Epidermal melanocyte (primary cell): ENCODE data around the gene DAB2IP.
"Not testable (repeated sequence)": the region's sequence is repeated elsewhere in the genome, so short reads cannot be mapped to it uniquely, and the experiment has no call there.

ENCODE experiments used
- DNase-seq: peaks from one replicate; pipeline ENCODE4 v3.0.0; 2011; ENCODE audit warnings: low spot score; ENCODE audit not compliant: insufficient read length

DAB2IP gene

GRCh38 chr9:121651295-121652020 is at the start of gene DAB2IP:
DAB2IP (plus strand) TSS chr9:121651634; CDS start chr9:121651776, 142 bp downstream.
- DNase-seq: no peak

DNA sequence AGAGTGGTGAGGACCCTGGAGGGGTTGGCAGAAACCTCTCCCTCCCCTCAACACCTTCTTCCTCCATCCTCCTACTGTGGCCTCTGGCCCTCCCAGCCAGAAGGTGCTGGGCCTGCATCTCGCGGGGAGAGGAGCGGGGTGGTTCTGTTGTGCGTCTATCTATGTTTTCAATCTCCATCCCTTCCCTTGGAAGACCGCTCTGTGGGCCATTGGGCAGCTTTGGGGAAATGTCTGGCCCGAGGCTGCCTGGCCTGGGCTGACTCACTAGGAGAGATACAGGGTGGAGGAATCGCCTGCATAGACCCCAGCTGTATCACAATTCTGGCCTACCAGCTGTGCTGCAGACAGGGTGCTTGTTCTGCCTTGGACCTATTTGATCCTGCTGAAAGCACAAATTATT is 48.4 kb upstream of the DAB2IP start:
- DNase-seq: no peak

- DNase-seq: no peak
Observed at GRCh38 chr9:121604242-121604641, 47.2 kb upstream of the DAB2IP start.

GRCh38 chr9:121604654-121605053 is 46.8 kb upstream of the DAB2IP start:
- DNase-seq: no peak

DNA sequence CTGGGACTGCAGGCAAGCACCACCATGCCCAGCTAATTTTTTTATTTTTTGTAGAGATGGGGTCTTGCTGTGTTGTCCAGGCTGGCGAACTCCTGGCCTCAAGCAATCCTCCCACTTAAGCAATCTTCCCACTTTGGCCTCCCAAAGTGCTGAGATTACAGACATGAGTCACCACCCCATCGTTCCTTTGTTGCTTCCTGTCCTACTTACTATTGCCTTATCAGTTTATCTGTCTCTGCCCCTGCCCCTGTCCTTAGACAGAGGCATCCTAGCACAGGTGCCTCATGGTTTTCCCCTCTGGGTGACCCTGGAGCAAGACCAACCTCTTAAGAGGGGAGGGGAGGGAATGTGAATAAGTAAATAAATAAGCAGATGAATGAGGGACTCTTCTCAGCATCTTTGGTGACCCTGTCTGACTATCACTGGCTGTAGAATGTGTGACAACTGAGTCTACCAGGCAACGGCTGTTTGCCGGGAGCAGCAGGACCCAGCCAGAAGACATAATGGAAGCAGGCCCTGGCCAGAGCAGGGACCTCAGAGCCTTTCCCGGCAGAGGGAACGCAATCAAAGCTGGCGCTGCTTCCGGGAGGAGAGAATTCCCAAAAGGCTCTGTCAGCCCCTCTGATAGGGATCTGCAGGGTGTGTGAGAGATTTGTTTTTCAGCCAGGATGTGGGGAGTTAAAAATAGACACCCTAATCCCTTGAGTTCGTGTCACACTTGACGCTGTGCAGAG is 43.8 kb upstream of the DAB2IP start:
- no peak for DNase-seq

DNA sequence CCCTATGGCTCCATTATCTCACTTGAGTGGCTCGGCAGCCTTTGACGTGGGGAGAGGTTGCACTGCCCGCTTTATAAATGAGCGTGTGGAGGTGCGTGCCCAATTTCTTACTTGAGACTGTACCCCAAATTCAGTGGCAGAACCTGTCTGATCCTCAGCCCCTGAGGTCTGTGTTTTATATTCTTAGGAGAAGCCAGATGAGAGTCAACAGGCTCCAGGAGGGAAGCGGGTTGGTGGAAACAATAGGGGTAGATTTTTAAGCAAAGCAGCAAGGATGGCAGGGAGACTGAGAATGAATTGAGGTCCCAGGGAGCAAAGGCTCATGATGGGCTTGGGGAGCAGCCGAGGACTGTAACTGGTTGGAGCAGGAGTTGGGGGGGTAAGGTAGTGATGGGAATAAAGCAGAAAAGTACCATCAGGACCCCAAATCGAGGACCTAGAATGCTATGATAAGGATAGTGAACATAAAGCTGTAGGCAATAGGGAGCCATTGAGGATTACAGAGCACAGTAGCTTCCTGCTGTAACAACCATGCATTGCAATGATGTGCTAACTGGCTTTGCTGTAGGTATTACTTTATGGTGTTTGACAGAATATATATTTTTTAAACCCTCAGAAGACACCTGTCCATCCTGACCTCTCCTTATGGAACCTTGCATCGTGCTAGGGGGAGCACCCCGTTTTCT is 43.1 kb upstream of the DAB2IP start:
- no peak for DNase-seq

GRCh38 chr9:121609822-121610637 is 41.4 kb upstream of the DAB2IP start:
- DNase-seq: no peak

- no peak for DNase-seq
Observed at GRCh38 chr9:121610638-121610953, 40.8 kb upstream of the DAB2IP start.

GRCh38 chr9:121612511-121612998 is 38.9 kb upstream of the DAB2IP start:
- no peak for DNase-seq

DNA sequence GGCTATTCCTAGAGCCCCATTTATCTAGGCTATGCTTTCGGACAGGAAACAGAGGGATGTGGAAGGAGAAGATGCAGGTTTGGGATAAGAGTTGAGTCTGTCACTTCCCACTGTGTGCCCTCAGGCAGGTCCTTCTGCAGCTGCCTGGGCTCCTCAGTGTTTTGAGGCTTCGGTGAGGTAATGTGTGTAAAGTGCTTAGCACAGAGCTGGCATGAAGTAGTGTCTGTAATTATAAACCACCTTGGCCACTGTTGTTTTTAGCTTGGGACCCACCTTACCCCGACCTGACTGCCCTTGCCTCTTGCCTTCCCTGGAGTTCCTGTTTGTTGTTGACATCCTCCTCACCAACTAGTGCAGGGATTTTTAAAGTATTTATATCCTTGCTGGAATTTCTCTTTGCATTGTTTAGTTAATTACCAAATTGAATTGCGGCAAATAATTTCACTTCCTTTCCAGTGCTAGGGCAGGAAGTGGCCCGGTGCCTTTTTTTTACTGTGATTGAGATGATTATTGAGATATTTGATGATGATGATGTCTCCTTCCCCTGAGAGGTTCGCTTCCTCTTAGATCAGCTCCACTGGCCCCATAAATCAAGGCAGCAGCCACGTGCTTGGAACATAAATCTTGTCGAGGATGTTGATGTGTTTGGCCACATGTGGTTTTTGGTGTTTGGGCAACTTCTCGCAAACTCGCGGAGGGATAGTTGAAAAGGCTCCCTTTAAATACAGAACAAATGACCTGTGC is 38.3 kb upstream of the DAB2IP start:
- no peak for DNase-seq

GRCh38 chr9:121616123-121616755 is 35.2 kb upstream of the DAB2IP start:
- DNase-seq: no peak

DNA sequence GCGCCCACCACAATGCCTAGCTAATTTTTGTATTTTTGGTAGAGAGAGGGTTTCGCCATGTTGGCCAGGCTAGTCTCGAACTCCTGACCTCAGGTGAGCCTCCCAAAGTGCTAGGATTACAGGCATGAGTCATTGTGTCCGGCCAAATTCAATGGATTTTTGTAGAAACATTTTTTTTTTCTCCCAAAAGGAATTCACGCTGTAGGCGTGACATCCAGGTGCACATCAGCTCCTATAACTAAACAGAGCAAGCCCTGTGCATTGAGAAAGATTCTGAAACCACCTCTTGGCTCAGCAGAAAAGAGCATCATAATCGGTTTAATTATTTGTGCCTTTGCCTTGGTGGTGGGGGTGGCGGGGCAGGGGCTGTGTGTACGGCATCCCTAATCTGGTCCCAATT is 32.9 kb upstream of the DAB2IP start:
- no peak for DNase-seq

- not testable (repeated sequence) for DNase-seq
Observed at GRCh38 chr9:121618910-121619309, 32.5 kb upstream of the DAB2IP start.

DNA sequence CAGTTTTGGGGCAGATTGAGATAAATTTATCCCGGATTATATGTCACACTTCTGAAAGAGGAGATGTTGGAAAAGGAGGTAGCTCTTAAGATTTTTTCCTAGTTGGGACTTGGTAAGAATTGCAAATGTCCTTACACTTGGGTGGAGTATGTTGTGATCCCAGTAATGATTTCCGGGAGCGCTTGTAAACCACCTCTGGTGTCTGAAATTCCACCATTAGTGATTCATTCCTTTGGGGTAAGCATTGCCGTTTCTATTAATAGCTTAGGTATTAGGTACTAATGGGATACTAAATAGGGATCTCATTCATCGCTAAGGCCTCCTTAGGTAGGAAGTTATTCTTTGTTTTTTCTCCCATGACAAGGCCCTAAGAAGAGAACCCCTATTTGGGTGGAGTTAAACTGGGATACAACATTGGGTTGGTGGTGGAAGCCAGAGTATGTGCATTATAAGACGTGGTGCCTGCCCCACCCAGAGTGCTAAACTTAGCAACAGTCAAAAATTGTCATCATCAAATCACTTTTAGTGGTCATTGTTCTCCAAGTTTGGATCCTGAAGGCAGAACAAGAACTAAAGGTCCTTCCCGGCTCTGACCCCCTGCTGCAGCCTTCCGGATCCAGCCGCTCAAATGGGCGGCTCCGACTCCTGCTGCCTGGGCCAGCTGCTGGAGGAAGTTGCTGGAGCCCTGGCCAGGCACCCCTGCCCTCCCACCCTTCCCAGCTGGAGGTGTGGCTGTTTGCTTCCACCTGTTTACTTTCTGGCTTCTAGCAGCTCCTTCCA is 31.7 kb upstream of the DAB2IP start:
- no peak for DNase-seq

DNA sequence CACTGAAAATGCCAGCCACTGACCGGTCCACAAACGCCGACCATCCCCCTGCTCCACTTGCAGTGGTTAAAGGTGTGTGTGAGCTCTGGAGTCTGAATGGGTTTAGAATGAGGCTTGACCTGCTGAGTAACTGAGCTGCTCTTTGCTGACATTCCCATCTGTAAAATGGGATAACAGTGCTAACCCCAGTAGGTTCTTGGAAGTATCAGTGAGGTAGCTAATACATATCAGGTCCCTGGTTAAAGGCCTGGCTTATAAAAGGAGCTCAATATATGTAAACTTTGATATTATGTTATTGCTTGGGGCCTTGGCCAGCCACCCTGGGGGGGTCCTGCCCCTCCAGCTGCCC is 31.1 kb upstream of the DAB2IP start:
- no peak for DNase-seq

DNA sequence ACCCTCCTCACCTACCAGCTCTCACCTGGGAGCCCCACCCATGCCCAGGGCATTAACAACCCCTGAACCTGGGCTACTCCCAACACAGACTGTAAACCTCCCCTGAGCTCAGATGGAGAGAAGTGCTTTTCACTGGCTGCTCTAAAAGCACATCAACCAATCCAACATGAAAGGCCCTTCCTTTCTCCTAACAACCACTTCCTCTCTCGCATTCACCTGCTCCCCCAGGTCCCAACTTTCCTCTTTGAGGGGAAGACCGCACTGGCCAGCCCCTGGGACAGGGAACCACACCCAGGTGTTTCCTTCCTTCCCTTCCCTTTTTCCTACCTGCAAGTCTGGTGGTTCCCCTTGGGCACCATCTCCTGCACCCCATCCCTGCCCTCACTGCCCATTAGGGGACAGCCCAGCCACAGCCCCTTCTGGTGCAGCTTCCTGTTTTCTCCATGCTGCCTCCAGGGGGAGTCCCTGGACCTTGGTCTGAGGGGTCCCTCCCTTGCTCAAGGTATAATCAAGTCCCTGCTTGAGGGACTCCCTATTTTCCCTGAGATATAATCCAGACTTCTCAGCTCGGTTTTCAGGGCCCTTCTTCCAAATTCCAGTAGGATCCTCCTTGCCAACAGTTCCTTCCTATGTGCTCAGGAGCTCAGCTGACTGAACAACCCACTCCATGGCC is 30.5 kb upstream of the DAB2IP start:
- no peak for DNase-seq

- peak; percentile 70 for DNase-seq
Observed at GRCh38 chr9:121622387-121623203, 28.8 kb upstream of the DAB2IP start.

DNA sequence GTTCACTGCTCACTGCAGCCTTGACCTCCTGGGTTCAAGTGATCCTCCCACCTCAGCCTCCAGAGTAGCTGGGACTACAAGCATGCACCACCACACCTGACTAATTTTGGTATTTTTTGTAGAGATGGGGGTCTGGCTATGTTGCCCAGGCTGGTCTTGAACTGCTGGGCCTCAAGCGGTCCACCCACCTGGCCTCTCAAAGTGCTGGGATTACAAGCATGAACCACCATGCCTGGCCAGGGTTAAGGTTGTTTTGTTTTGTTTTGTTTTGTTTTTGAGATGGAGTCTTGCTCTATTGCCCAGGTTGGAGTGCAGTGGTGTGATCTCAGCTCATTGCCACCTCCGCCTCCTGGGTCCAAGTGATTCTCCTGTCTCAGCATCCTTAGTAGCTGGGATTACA is 28.0 kb upstream of the DAB2IP start:
- not testable (repeated sequence) for DNase-seq
